Measurements from ENCODE around the gene PLA2G4B.

The PLA2G4B gene

DNA sequence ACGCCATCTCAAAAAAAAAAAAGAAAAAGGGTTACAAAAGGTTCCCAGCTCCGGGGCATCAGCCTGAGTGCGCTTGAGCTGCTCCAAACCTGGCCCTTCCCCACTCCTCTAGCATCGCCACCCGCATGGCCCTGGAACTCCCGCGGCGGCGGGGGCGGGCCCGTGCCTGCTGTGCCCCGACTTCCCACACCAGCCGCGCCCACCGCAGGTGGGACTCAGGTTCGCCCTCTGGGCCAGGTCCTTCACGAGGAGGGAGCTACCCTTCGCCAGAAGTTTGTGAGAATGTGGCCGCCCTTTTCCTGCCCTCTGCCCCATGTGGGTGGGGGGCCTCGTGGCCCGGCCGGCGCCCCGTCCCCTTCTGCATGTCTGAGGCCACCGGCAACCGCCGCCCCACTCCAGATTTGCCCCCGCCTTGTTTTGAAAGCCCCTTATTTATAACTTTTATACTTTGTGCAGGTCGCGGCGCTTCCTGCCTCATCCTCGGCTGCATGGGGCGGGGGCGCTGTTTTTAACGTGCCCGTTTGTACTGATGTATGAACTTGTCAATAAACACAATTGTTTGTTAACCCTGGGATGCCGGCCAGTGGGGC is 11.3 kb upstream of the PLA2G4B start:
- H3K27me3 ChIP-seq (ENCODE audit: low read depth, low read length): no peaks in the 10 kb centered on the region
- H3K36me3 ChIP-seq (replicated peaks; ENCODE audit: low read depth, low read length): no peaks in the 10 kb centered on the region
- peak overlapping the region; percentile 28; the same call in 1 of the 2 replicates for H3K9ac ChIP-seq (ENCODE audit: low read length)
- peaks cover 5% of the 10 kb centered on the region; the same call in 1 of the 2 replicates for H3K4me1 ChIP-seq (ENCODE audit: low read length)
- no peaks in the 10 kb centered on the region for H3K79me2 ChIP-seq (ENCODE audit: low read length)
- H3K4me2 ChIP-seq (ENCODE audit: low read length): peak overlapping the region; percentile 85
- H4K20me1 ChIP-seq (ENCODE audit: insufficient read depth, low read length): no peaks in the 10 kb centered on the region
- H3K27ac ChIP-seq (ENCODE audit: low read length): no peak overlapping the region
- no peak for TF ChIP-seq EZH2phosphoT487 (IDR thresholded peaks at IDR 0.05; ENCODE audit: low read depth)
- TF ChIP-seq, protein P1, sequence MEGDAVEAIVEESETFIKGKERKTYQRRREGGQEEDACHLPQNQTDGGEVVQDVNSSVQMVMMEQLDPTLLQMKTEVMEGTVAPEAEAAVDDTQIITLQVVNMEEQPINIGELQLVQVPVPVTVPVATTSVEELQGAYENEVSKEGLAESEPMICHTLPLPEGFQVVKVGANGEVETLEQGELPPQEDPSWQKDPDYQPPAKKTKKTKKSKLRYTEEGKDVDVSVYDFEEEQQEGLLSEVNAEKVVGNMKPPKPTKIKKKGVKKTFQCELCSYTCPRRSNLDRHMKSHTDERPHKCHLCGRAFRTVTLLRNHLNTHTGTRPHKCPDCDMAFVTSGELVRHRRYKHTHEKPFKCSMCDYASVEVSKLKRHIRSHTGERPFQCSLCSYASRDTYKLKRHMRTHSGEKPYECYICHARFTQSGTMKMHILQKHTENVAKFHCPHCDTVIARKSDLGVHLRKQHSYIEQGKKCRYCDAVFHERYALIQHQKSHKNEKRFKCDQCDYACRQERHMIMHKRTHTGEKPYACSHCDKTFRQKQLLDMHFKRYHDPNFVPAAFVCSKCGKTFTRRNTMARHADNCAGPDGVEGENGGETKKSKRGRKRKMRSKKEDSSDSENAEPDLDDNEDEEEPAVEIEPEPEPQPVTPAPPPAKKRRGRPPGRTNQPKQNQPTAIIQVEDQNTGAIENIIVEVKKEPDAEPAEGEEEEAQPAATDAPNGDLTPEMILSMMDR (IDR thresholded peaks at IDR 0.05; ENCODE audit: low read depth, low read length): no peak
- H3K9me3 ChIP-seq (ENCODE audit: insufficient read depth, low read length): no peaks in the 10 kb centered on the region
- peak overlapping the region; percentile 77 for H3K4me3 ChIP-seq (ENCODE audit: low read length)
- no peak overlapping the region; the same call in 1 of the 2 replicates for H2AFZ ChIP-seq (ENCODE audit: low read depth, low read length)

DNA sequence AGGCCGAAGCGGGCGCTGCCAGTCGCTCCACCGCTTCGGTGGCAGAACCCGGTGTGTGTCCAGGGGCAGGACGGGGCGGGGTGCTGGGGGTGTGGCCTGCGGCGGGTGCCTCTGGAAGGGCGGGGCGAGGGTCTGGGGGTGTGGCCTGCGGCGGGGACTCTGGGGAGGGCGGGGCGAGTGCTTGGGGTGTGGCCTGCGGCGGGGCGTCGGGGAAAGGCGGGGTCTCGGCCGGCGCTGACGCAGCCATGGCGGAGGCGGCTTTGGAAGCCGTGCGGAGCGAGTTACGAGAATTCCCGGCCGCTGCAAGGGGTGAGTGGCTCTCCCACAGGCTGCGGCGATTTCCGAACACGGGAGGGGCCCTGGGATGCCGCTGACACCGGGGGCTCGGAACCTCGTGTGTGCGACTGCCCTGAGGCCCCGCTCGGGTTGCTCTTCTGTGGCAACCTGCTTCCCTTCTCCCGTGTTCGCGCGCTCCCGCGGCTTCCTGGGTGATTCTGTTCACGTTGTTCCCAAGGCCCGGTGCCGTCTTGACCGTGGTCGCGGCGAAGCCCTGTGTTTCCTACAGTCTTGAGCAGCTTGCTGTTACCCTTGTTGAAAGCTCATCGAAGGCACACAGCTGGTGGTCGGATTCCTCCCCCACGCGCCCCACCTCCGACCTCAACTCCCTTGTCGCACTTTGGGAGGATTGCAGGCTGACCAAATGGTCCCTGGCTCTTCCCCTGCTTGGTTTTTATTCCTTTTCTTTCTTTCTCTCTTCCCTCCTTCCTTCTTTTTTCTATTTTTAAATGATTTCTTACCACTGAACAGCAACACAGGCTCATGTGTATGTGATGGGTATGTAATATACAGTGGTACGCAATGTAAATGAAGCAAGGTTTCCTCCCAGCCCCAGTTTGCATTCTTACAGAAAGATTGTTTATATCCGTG is 10.5 kb upstream of the PLA2G4B start, which contains the start of gene JMJD7:
TSS of gene JMJD7 (plus strand) at position 213 of the 927 bp plus-strand sequence. CDS start at position 246, 33 bp downstream.
- Histone ChIP-seq H3K79me2 (ENCODE audit: low read length) (no peaks in the 10 kb centered on the region), H3K27ac (ENCODE audit: low read length) (no peak within 1 kb of the TSS), H3K36me3 (replicated peaks; ENCODE audit: low read depth, low read length) (no peaks in the 10 kb centered on the region), H2AFZ (ENCODE audit: low read depth, low read length) (peak within 1 kb of the TSS; percentile 39; the same call in 1 of the 2 replicates), H3K4me2 (ENCODE audit: low read length) (peak within 1 kb of the TSS; percentile 85), H4K20me1 (ENCODE audit: insufficient read depth, low read length) (no peaks in the 10 kb centered on the region), H3K27me3 (ENCODE audit: low read depth, low read length) (no peaks in the 10 kb centered on the region), H3K9me3 (ENCODE audit: insufficient read depth, low read length) (no peaks in the 10 kb centered on the region), H3K9ac (ENCODE audit: low read length) (peak within 1 kb of the TSS; percentile 58), H3K4me3 (ENCODE audit: low read length) (peak within 1 kb of the TSS; percentile 77), H3K4me1 (ENCODE audit: low read length) (peaks cover 5% of the 10 kb centered on the region; the same call in 1 of the 2 replicates)
- no peak for TF ChIP-seq EZH2phosphoT487 (IDR thresholded peaks at IDR 0.05; ENCODE audit: low read depth)
- TF ChIP-seq, protein P1 (IDR thresholded peaks at IDR 0.05; ENCODE audit: low read depth, low read length): no peak

DNA sequence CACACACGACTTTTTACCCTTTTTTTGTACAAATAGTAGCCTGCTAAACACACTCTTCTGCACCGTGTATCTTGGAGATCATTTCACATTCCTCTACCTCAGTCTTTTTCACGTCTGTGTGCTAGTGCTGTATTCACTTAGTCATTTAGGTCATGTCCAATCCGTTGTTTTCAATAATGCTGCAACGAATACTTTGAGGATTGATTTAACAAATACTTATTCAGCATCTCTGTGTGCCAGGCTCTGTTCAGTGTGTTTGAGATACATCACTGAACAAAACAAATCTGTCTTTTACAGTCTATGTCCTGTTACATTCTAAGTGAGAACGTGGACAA is 9.9 kb upstream of the PLA2G4B start:
- H3K4me3 ChIP-seq (ENCODE audit: low read length): peak overlapping the region; percentile 77
- H3K9ac ChIP-seq (ENCODE audit: low read length): peak overlapping the region; percentile 58
- H3K79me2 ChIP-seq (ENCODE audit: low read length): no peaks in the 10 kb centered on the region
- 0 out of 2 replicates have a peak overlapping the region, but pooled peaks have one; percentile 39 for H2AFZ ChIP-seq (ENCODE audit: low read depth, low read length)
- peak overlapping the region; percentile 79 for H3K4me2 ChIP-seq (ENCODE audit: low read length)
- peaks cover 5% of the 10 kb centered on the region; the same call in 1 of the 2 replicates for H3K4me1 ChIP-seq (ENCODE audit: low read length)
- no peaks in the 10 kb centered on the region for H3K27me3 ChIP-seq (ENCODE audit: low read depth, low read length)
- no peaks in the 10 kb centered on the region for H4K20me1 ChIP-seq (ENCODE audit: insufficient read depth, low read length)
- H3K27ac ChIP-seq (ENCODE audit: low read length): no peak overlapping the region
- TF ChIP-seq EZH2phosphoT487 (IDR thresholded peaks at IDR 0.05; ENCODE audit: low read depth): no peak
- TF ChIP-seq, protein P1 (IDR thresholded peaks at IDR 0.05; ENCODE audit: low read depth, low read length): no peak
- no peaks in the 10 kb centered on the region for H3K9me3 ChIP-seq (ENCODE audit: insufficient read depth, low read length)
- H3K36me3 ChIP-seq (replicated peaks; ENCODE audit: low read depth, low read length): no peaks in the 10 kb centered on the region
